OCI-LY1 (cell line): ENCODE data around the gene BTBD7.

Experiments
- H2AFZ ChIP-seq: fragments of 200-600 bp; sonication (generic), shearing (Covaris generic); 2 replicates; pipeline ENCODE4 v1.6.0; 2014; ENCODE audit warnings: antibody characterized with exemption, mild to moderate bottlenecking, low read length
- H3F3A ChIP-seq: fragments of 200-600 bp; sonication (generic), shearing (Covaris generic); 2 replicates; pipeline ENCODE4 v1.6.0; 2014; ENCODE audit warnings: mild to moderate bottlenecking, antibody characterized with exemption, low read length, moderate library complexity; ENCODE audit not compliant: insufficient read depth
- H3K27ac ChIP-seq: fragments of 200-600 bp; sonication (generic); 2 replicates; pipeline ENCODE4 v1.5.1; 2014; ENCODE audit warnings: low read length, mixed run types, mild to moderate bottlenecking, low read depth; ENCODE audit not compliant: poor library complexity, severe bottlenecking
- H3K27me3 ChIP-seq: fragments of 200-600 bp; sonication (generic); 2 replicates; pipeline ENCODE4 v1.6.0; 2014; ENCODE audit warnings: antibody characterized with exemption, mild to moderate bottlenecking, low read length, moderate library complexity; ENCODE audit not compliant: insufficient read depth
- H3K36me3 ChIP-seq: fragments of 200-600 bp; sonication (generic); 2 replicates; pipeline ENCODE4 v1.6.1; 2014; ENCODE audit warnings: mild to moderate bottlenecking, antibody characterized with exemption, low read length, moderate library complexity, mixed read lengths; ENCODE audit not compliant: insufficient read depth
- H3K4me1 ChIP-seq: fragments of 200-600 bp; sonication (generic); 2 replicates; pipeline ENCODE4 v1.5.1; 2014; ENCODE audit warnings: mild to moderate bottlenecking, low read length, moderate library complexity; ENCODE audit not compliant: insufficient read depth, severe bottlenecking
- H3K4me2 ChIP-seq: fragments of 200-600 bp; sonication (generic), shearing (Covaris generic); 2 replicates; pipeline ENCODE4 v1.6.1; 2014; ENCODE audit warnings: low read length
- H3K4me3 ChIP-seq: fragments of 200-600 bp; sonication (generic); 2 replicates; pipeline ENCODE4 v1.5.1; 2014; ENCODE audit warnings: low read length, low read depth, mild to moderate bottlenecking, mixed read lengths; ENCODE audit not compliant: poor library complexity, severe bottlenecking
- H3K79me2 ChIP-seq: fragments of 200-600 bp; shearing (Covaris generic); 2 replicates; pipeline ENCODE4 v1.6.1; 2016; ENCODE audit warnings: mixed run types, low read length, mixed read lengths; ENCODE audit not compliant: insufficient read depth
- H3K9ac ChIP-seq: fragments of 200-600 bp; sonication (generic), shearing (Covaris generic); 2 replicates; pipeline ENCODE4 v1.6.1; 2014; ENCODE audit warnings: mild to moderate bottlenecking, low read length, mixed read lengths
- H3K9me2 ChIP-seq: fragments of 200-600 bp; sonication (generic), shearing (Covaris generic); 2 replicates; pipeline ENCODE4 v1.6.1; 2014; ENCODE audit warnings: low read depth, mild to moderate bottlenecking, low read length, mixed read lengths
- H3K9me3 ChIP-seq: fragments of 200-600 bp; shearing (Covaris generic); 2 replicates; pipeline ENCODE4 v1.6.1; 2014; ENCODE audit warnings: low read length, mixed read lengths
- H4K20me1 ChIP-seq: fragments of 200-600 bp; sonication (generic), shearing (Covaris generic); 2 replicates; pipeline ENCODE4 v1.6.0; 2016; ENCODE audit warnings: mild to moderate bottlenecking, low read length; ENCODE audit not compliant: insufficient read depth
- CTCF ChIP-seq: fragments of 200-600 bp; sonication (generic), shearing (Covaris generic); IDR thresholded peaks from 2 replicates; pipeline ENCODE4 v1.5.1; 2017; ENCODE audit warnings: mild to moderate bottlenecking, antibody characterized with exemption, low read length, moderate library complexity, mixed read lengths
- EZH2 ChIP-seq: fragments of 200-600 bp; sonication (generic), shearing (Covaris generic); IDR thresholded peaks from 2 replicates; pipeline ENCODE4 v1.8.0; 2017; ENCODE audit warnings: borderline replicate concordance, mixed run types, mild to moderate bottlenecking, antibody characterized with exemption, low read length, moderate library complexity, mixed read lengths

The BTBD7 gene

DNA sequence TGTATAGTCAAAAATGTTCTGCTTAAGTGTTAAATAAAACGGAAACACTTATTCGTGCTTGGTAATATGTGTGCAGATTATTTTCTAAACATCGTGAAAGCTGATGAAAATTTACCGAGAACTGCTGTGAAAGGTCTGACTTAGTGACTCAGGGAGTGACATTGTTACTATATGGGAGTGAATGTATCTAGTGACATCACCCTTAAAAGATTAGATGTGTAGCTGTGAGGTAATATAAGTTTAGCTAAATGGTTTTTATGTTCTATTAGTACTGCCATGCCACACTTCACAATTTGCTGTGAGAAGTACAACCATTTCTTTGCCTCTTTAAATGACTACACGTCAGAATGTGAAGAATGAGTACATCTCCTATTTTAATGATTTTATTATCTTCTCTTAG lies 15.5 kb upstream of the BTBD7 start:
- no peaks in the 10 kb centered on the region for H4K20me1 ChIP-seq
- no peaks in the 10 kb centered on the region for H3K9me3 ChIP-seq
- no peak for TF ChIP-seq CTCF
- TF ChIP-seq EZH2 = no peak
- no peak overlapping the region for H3K27ac ChIP-seq
- no peak overlapping the region for H3K4me3 ChIP-seq
- no peaks in the 10 kb centered on the region for H3K36me3 ChIP-seq
- H3F3A ChIP-seq = no peaks in the 10 kb centered on the region
- no peaks in the 10 kb centered on the region for H3K27me3 ChIP-seq
- no peak overlapping the region for H3K9ac ChIP-seq
- no peaks in the 10 kb centered on the region for H3K4me1 ChIP-seq
- H2AFZ ChIP-seq = no peak overlapping the region
- H3K79me2 ChIP-seq = no peaks in the 10 kb centered on the region
- no peak overlapping the region for H3K4me2 ChIP-seq
- no peaks in the 10 kb centered on the region for H3K9me2 ChIP-seq

DNA sequence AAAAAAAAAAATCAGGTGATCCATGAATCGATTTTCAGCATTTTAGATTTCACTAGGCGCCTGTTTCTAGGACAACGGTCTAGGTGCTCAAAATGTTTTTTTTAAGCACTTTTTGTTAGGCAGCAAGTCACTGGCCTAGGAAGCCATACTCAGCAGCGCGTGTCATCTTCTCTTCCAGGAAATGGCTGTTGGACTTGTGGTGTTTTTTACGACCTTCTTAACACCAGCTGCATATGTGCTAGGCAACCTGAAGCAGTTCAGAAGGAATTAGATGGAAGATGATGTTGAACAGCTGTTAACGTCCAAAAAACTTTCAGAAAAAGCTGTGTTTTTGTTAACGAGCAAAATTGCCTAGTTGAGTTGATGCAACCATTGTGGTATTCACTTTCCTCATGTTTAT lies 15.0 kb upstream of the BTBD7 start:
- no peaks in the 10 kb centered on the region for H3F3A ChIP-seq
- H3K9ac ChIP-seq = no peak overlapping the region
- no peaks in the 10 kb centered on the region for H4K20me1 ChIP-seq
- no peaks in the 10 kb centered on the region for H3K79me2 ChIP-seq
- no peak overlapping the region for H3K27ac ChIP-seq
- H3K9me3 ChIP-seq = no peaks in the 10 kb centered on the region
- H2AFZ ChIP-seq = no peak overlapping the region
- no peak overlapping the region for H3K4me2 ChIP-seq
- no peaks in the 10 kb centered on the region for H3K27me3 ChIP-seq
- no peak overlapping the region for H3K4me3 ChIP-seq
- H3K36me3 ChIP-seq = no peaks in the 10 kb centered on the region
- no peaks in the 10 kb centered on the region for H3K4me1 ChIP-seq
- no peaks in the 10 kb centered on the region for H3K9me2 ChIP-seq
- TF ChIP-seq CTCF (no peak), EZH2 (no peak)

DNA sequence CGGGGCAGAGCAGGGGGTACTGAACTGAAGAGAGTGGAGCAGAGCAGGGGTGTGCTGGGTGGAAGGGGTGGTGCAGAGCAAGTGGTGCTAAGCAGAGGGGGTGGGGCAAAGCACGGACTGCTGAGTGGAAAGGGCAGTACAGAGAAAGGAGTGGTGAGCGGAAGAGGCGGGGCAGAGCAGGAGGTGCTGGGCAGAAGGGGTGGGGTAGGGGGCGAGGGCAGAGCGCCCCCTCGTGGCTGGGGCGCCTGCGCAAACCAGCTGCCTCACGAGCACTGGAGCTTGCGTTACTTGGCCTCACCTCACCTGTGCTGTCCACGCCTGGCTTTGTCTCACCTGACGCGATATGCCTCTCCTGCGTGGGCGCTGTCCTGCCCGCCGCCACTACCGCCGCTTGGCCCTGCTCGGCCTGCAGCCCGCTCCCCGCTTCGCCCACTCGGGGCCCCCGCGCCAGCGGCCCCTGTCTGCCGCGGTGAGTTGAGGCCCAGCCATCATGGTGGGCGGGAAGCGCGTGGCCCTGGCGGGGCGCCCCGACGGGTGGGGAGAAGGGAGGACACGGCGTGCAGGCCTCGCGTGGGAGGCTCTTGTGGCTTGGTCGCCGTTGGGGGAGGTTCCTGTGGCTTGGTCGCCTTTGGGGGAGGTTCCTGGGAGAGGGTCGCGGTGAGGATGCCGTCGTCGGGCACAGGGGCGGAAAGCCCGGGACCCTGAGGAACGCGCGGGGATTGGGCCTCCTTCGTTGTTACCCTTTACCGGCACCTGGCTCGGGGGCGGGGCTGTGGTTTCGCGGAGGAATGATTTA lies 14.3 kb upstream of the BTBD7 start, which contains the start of gene COX8C:
Gene COX8C (plus strand): TSS at position 257 of the 796 bp plus-strand sequence. CDS start 87 bp downstream, at position 344.
- Histone ChIP-seq H3K27me3 (no peaks in the 10 kb centered on the region), H3K4me2 (no peak within 1 kb of the TSS), H3K9me2 (no peaks in the 10 kb centered on the region), H3K9ac (no peak within 1 kb of the TSS), H3K4me1 (no peaks in the 10 kb centered on the region), H3K9me3 (no peaks in the 10 kb centered on the region), H3F3A (no peaks in the 10 kb centered on the region), H3K36me3 (no peaks in the 10 kb centered on the region), H2AFZ (no peak within 1 kb of the TSS), H4K20me1 (no peaks in the 10 kb centered on the region), H3K27ac (no peak within 1 kb of the TSS), H3K4me3 (no peak within 1 kb of the TSS), H3K79me2 (no peaks in the 10 kb centered on the region)
- peak; percentile 20; the same call in 1 of the 2 replicates for TF ChIP-seq CTCF
- no peak for TF ChIP-seq EZH2
